GM18526 (cell line): Measurements from ENCODE around the gene ATP6V1A.

ENCODE experiments used
- POLR2A ChIP-seq: IDR thresholded peaks from 3 replicates; pipeline ENCODE4 v1.6.1; 2011; ENCODE audit not compliant: insufficient read length; ENCODE audit errors: extremely low read depth

The ATP6V1A gene

GRCh38 chr3:113741086-113741485, 5.7 kb upstream of the ATP6V1A start:
- TF ChIP-seq POLR2A, result no peak

DNA sequence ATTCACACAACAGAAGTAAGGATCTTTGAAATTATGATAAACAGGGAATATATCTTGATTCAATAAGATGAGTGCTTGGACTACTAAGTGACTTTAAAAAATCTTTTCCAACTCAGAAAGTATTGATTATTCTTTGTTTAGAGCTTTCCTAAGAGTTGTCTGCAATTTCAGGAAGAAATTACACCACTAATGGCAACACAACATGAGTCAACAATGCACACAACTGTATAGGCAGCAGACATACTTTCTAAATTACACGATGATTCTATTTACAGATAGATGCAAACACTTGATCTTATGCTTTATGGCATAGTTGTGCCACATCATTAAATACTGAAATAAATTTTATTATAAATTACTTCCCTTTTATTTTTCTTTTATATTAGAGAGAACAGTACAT, 5.2 kb upstream of the ATP6V1A start:
- TF ChIP-seq POLR2A, result no peak

DNA sequence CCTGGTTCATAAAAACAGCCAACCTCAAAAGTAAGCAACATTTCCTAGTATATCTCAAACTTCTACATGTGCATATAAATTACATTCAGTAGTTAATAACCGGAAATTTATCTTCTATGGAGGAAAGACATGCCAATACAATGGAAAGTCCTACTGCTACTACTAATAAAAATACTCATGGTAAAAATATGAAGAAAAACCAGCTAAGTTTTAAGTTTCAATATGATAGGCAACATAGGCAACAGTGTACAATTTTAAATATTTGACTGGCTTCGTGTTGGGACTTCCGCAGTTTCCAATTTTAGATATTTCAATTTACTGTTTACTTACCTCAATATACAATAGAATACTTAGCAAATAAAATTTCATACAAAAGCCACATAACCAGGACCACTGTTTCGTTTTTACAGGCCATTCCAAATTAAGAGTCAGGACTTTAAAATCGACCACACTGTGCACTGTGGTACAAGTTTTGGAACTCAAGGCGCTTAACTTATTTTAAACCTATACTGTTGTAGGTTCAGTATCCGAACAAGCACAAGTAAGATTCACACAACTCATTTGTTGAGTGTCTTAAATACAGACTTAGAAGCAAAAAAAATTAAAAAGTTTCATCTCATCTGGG, 3.7 kb upstream of the ATP6V1A start:
- no peak for TF ChIP-seq POLR2A

- TF ChIP-seq POLR2A, result no peak
Observed at GRCh38 chr3:113744941-113745755, 1.7 kb upstream of the ATP6V1A start.

DNA sequence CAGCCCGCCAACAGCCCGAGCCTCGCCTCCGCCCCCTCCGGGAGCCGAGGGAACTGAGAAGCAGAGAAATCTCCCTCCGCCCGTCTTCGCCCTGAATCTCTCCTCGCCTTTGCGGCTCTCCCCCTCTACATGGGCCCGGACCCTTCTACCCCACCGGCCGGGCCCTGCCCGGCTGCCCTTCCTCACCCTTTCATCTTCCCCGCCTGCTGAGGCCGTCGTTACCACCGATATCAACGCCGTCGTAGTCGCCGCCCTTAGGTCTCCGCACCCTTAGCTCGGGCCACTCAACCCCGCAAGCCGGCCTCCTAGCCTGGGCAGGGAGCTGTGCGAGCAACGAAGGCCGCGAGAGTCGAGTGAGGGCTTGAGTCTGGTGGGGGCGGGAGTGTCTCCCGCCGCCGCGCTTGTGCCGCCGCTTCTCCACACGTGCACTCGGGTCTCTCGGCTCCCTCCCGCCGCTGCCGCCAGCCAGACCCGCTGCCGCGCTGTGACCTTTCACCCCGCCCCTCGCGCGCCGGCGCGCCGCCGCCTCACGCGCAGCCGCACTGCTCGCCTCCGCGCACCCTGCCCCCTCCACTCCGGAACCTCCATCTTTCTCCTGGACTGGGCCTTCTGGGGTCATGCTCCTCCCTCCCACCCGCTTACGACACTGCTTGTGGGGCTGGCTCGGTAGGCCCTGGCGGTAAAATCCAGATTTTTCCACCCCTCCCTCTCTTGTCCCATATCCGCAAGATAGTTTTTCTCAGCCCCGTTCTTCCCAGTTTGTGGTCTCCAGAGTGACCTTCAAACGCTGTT, 883 bp upstream of the ATP6V1A start, which contains the start of gene NAA50:
Gene NAA50, minus strand, starts transcription at position 494 of the 792 bp plus-strand sequence. Its CDS starts 300 bp downstream, at position 194.
- TF ChIP-seq POLR2A, result peak; percentile 88

DNA sequence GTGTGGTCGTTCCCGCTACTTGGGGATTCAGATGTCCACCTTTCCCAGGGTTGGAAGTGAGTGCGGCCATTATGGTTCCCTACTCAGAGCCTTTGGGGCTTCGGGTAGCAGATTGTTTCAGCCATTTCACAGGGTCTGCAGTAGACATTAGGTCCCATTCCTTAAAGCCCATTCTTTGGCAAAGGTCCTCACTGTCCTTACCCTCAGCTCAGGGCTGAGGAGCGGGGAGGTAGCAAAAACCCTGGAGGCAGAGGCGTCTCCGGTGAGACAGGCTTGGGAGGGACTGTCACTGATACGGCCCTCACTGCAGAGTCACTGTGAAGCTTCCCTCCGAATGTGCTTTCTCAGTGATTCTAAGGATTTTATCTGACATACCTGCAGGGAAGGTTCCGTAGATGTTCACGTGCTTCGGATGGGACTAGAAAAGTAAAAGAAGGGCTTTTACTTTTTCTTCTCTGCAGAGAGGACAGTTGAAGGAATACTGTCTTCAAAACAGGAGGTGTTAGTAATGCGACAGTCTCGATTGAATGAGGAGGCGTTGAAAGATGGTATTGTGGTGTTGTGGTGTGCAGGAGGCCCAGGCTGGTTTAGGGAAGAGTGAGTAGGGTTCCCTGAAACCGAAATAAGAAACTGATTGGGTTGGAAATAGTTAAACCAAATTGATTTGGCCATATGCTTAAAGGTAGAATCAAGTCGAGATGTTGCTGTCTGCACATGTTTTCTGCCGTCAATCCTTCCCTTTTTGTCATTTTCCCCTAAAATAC, 630 bp downstream of the ATP6V1A start:
- TF ChIP-seq POLR2A, result no peak

DNA sequence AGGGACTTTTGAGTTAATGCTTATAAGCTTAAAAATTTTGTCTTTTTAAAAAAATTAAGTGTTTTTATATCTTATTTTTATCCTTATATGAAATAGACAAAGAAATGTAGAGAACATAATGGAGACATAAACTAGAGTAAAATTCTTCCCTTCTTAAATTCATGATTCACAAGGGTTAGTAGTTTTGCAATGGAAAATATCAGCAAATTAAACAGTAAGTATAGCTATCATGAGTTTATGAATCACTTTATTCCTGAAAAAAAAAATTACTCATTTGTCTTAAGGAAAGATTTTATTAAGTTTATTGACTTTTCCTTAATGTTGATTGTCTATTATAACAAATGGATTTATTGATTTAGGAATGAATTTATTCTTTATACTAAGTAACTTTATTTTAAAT, 4.3 kb downstream of the ATP6V1A start:
- TF ChIP-seq POLR2A, result no peak

DNA sequence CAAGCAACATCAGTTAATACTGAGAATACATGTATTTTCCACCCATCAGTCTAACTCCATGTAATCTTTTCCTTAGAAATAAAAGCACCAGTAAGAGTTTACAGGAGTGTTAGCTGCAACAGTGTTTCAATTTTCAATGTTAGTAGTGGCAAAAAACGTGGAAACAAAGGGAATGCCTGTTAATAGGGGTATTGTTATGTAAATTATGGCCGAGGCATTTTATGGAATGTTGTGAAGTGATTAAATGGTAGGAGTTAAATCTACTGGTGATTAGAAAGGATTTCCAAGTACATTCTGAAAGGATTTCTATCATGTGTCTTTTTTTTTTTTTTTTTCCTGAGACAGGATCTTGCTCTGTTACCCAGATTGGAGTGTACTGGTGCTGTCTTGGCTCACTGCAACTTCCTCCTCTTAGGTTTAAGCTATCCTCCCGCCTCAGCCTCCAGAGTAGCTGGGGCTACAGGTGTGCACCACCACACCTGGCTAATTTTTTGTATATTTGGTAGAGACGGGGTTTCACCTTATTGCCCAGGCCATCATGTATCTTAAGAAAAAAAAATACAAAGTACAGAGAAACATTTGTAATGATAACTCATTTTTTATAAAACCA, 6.6 kb downstream of the ATP6V1A start:
- no peak for TF ChIP-seq POLR2A

DNA sequence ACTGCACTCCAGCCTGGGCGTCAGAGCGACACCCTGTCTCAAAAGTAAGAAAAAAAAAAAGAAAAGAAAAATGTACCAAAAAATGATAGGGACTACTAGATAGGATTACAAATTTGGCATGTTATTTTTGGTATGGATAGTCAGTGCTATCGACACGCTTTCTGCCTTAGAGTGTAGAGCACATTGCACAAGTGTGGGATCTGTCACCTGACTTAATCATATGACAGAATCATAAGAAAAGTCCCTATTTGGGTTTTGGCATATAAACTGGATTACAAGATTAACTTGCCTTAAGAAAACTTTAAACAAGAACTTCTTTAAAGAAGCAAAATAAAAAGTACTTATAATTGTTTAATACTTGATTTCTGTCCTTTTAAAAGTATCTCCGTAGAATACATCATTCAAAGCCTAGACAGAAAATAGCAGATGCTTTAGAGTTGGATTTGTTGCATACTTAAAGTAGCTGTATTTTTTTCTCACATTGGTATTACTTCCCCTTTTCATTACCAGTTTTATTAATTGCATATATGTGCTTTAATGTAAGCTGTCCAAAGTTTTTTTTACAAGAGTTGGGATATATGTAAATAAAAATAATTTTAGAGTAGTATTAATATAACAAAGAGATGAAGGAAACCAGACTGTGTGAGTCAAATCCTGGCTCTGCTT, 7.8 kb downstream of the ATP6V1A start:
- TF ChIP-seq POLR2A, result no peak

GRCh38 chr3:113758389-113759024, 11.7 kb downstream of the ATP6V1A start:
- TF ChIP-seq POLR2A, result no peak

- TF ChIP-seq POLR2A, result no peak
Observed at GRCh38 chr3:113764698-113765097, 17.9 kb downstream of the ATP6V1A start.

DNA sequence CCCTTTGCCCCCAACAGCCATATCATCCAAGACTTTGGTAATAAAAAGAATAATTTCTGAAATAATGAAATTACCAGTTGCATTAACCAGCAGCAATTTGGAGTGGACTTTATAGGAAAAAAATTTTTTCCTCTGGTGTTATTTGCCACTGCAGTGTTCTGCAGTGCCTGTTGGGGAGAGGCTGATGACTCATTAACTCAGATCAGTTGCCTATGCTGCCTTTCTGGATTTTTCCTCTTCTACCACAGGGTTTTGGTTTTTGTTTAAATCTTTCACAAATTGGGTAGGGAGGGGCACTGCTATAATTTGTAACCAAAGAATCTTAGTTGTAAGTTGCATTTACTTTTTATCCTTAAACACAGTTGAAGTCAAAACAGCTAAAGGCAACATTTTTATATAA, 22.7 kb downstream of the ATP6V1A start:
- no peak for TF ChIP-seq POLR2A

DNA sequence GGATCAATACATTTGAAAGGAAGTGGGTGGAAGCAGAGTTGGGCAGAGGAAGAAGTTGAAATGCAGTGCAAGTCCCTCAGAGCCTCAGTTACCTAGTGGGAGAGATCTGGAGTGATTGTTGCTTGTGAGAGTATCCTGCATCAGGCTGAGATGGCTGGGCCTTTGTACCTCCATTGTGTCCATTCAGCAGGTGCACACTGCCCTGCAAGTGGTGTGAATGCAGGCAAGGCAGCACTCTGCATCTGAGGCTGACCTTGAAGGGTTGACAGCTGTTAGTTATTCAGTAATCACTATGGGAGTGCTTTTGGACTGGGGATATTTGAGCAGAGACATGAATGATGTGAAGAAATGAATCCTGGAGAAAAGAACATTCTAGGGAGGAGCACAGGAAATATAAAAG, 25.2 kb downstream of the ATP6V1A start:
- TF ChIP-seq POLR2A, result no peak

DNA sequence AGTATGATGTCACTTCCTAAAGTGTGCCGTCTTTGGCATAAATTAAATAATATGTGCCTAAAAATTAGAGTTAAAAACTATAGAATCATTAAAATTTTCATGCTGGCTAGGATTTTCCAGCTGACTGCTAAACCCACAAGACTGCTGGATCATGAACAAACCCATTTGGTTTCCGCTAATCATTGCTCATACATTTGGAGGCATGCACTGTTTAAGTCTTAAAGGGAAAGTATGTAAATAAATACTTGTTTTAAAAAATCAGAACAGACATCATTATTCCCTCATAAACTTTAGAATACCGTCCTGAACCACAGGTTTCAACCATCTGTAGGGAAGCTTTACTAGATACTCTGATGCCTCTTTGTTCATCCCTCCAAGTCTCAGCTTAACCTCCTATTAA, 26.5 kb downstream of the ATP6V1A start:
- TF ChIP-seq POLR2A, result no peak
